ENCODE data around the gene STON2. TPM values are rescaled to one million over a fixed set of nuclear protein-coding genes. Genes with fewer than 3 reads are reported as not detected.

The STON2 gene
- total and polyA plus RNA-seq, 2 of the 13 experiments (the other 11 are each of a cell fraction or from before 2014, with no cell fraction given): 2.1 to 11.0 TPM

- TF ChIP-seq ARID4A (CRISPR knock-in tag; IDR thresholded peaks at IDR 0.05; ENCODE audit: borderline replicate concordance): no peak
- no peak for TF ChIP-seq GMEB1 (CRISPR knock-in tag; IDR thresholded peaks at IDR 0.05; ENCODE audit: borderline replicate concordance)
- no peak for TF ChIP-seq ZNF430 (CRISPR knock-in tag; IDR thresholded peaks at IDR 0.05)
- no peak for TF ChIP-seq ZSCAN30 (CRISPR knock-in tag; IDR thresholded peaks at IDR 0.05)
- TF ChIP-seq CBX1 (IDR thresholded peaks at IDR 0.05; ENCODE audit: low read depth): no peak
- TF ChIP-seq, protein P1, sequence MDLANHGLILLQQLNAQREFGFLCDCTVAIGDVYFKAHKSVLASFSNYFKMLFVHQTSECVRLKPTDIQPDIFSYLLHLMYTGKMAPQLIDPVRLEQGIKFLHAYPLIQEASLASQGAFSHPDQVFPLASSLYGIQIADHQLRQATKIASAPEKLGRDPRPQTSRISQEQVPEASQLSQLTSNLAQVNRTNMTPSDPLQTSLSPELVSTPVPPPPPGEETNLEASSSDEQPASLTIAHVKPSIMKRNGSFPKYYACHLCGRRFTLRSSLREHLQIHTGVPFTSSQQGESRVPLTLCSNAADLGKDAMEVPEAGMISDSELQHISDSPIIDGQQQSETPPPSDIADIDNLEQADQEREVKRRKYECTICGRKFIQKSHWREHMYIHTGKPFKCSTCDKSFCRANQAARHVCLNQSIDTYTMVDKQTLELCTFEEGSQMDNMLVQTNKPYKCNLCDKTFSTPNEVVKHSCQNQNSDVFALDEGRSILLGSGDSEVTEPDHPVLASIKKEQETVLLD (CRISPR knock-in tag; IDR thresholded peaks at IDR 0.05; ENCODE audit: low read depth): no peak
- TF ChIP-seq GABPB1 (CRISPR knock-in tag; IDR thresholded peaks at IDR 0.05): no peak
These were observed 47.7 kb downstream of the STON2 start (continued) for GRCh38 chr14:81352413-81352812.
